ENCODE data around the gene PROSER3.
A peak's percentile ranks its signal among the peaks of the same experiment; 100 is the strongest.

Gene PROSER3

DNA sequence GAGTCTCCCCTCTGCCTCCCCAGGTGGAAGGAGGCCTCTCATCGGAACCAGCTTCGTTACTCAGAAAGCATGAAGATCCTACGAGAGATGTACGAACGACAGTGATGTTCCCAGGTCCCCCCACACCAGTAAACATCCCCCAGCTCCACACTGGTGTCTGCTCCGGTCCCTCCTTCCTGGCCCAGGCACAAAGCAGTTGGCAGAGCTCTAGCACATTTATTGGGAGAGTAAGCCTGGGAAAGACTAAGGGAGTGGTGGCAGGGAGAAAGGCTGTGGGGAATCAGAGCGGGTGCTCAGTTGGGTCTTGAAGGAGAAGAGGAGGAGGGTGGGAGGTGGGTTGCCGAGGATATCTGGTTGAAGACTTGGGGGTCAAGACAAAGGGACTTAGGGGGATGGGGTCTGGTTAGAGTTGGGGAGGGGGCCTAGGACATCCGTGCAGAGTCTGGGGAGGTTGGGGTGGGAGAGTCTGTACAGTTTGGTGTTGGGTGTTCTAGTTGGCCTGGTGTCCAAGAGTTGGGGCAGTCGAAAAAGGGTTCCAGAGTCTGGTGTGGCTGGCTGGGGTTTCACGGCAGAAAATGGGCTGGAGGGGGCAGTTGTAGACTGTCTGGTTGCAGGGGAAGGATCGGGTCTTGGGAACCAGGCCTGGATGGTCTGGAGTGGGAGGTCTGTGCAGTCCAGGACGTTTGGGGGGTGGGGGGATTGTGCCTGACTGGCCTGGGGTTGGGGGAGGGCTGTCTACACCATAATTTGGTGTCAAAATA is 3.4 kb upstream of the PROSER3 start:
- Histone ChIP-seq H3K36me3 (replicated peaks) (peaks cover 21% of the 10 kb centered on the region), H3K27ac (no peak overlapping the region), H3K4me3 (ENCODE audit: low read depth, low read length) (no peak overlapping the region), H3K27me3 (replicated peaks) (no peaks in the 10 kb centered on the region)
- in situ Hi-C loops (cut with HindIII; ENCODE audit: low pct_ligation_motif_present, low sequenced_read_pairs) = no loop called here
- TF ChIP-seq, protein P1, sequence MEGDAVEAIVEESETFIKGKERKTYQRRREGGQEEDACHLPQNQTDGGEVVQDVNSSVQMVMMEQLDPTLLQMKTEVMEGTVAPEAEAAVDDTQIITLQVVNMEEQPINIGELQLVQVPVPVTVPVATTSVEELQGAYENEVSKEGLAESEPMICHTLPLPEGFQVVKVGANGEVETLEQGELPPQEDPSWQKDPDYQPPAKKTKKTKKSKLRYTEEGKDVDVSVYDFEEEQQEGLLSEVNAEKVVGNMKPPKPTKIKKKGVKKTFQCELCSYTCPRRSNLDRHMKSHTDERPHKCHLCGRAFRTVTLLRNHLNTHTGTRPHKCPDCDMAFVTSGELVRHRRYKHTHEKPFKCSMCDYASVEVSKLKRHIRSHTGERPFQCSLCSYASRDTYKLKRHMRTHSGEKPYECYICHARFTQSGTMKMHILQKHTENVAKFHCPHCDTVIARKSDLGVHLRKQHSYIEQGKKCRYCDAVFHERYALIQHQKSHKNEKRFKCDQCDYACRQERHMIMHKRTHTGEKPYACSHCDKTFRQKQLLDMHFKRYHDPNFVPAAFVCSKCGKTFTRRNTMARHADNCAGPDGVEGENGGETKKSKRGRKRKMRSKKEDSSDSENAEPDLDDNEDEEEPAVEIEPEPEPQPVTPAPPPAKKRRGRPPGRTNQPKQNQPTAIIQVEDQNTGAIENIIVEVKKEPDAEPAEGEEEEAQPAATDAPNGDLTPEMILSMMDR (IDR thresholded peaks at IDR 0.05; ENCODE audit: low read depth, low read length, missing control alignments) = no peak
- DNase-seq = no peak

DNA sequence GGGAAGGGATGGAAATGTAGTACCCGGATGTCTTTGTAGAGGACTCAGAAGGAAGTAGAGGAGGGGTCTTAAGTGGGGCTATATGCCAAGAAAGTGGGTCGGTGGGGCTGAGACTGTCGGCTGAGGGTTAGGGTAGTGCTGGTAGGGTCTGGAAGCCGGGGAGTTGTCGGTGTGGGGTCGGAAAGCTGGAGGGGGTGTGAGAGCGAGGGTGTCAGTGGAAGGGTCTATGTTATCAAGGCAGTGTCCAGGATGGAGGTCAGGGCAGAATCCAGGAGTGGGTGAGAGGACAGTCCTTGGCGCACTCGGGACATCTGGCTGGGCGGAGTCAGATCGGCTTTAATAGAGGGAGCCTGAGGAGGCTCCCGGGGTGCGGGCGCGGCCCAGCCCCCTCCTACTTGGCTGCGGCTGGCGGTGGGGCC is 2.8 kb upstream of the PROSER3 start:
- no peaks in the 10 kb centered on the region for H3K27me3 ChIP-seq (replicated peaks)
- no peak for DNase-seq
- peak overlapping the region; percentile 88 for H3K27ac ChIP-seq
- H3K4me3 ChIP-seq (ENCODE audit: low read depth, low read length) = peak overlapping the region; percentile 98
- H3K36me3 ChIP-seq (replicated peaks) = peaks cover 21% of the 10 kb centered on the region
- in situ Hi-C loops (cut with HindIII; ENCODE audit: low pct_ligation_motif_present, low sequenced_read_pairs) = no loop called here
- TF ChIP-seq, protein P1 (IDR thresholded peaks at IDR 0.05; ENCODE audit: low read depth, low read length, missing control alignments) = no peak

DNA sequence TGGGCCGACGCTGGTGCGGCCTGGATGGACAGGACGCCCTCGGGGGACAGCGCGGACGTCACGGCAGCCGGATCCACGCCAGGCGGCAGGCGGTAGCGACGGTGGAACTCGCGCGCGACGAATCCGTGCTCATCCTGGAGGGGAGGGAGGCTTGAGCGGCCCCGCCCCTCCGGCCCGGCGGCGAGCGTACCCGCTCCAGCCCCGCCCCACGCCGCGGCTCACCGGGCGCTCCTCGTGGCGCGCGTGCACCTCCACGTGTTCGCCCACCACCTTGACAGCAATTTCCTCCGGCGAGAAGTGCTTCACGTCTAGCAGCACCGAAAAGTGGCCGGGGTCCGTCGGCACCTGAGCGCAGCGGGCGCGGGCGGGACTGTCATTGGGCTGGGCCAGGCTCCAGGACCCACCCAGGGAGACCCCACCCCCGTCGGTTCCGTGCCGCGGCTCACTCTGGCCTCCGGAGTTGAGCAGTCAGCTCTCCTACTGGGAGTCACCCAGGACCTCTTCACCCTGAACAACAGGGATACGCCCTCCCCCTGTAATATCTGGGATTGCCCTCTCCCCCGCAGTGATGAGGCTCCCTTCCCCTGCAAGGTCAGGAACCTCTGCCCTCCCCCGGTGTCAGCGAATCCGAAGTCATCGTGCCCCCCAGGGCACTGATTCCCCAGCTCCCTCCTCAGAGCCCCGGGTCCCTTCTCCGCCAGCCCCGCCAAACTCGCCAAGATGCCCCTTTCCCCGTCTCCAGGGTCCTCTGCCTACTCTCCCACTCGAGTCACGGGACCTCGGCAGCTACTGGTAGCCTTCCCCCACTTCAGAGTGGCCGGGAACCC is 2.2 kb upstream of the PROSER3 start:
- H3K4me3 ChIP-seq (ENCODE audit: low read depth, low read length) = peak overlapping the region; percentile 98
- in situ Hi-C loops (cut with HindIII; ENCODE audit: low pct_ligation_motif_present, low sequenced_read_pairs) = no loop called here
- peak overlapping the region; percentile 88 for H3K27ac ChIP-seq
- DNase-seq = peak; percentile 26
- TF ChIP-seq, protein P1 (IDR thresholded peaks at IDR 0.05; ENCODE audit: low read depth, low read length, missing control alignments) = no peak
- H3K36me3 ChIP-seq (replicated peaks) = peaks cover 24% of the 10 kb centered on the region
- H3K27me3 ChIP-seq (replicated peaks) = no peaks in the 10 kb centered on the region

DNA sequence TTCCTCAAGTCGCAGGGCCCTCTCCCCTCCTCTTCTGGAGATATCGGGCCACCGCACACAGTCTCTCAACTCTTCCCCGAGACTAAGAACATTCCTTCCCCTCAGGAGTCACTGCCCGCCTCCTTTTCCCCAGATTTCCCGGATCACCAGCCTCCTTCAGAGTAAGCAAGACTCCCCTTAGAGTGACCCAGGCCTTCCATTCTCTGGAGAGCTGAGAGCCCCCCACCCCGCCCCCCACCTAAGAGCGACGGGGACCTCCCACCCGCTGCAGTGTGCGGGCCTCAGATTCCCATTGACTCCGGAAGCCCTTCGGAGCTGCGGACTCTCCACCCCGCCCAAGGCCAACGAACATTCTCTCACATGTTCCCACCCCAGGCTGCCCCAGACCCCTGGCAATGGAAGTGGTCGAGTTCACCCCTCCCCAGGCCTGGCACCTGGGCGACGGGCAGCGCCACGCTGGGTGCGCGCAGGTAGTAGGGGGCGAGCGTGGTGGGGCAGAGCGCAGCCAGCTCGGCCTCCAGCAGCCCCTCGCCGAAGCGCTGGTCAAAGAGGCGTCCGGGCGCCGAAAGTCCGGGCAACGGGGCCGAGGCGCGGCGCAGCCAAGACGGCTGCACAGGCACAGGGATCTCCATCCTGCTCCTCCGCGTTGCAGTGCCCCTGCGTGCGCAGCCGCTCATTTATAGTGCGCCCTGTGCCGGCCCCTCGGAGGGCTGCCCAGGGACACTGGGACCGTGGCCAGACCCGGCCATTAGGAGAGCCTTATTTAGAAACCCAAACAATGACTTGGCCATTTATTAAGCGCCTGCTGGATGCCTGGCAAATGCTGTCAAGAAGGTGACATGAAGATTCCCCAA is 1.4 kb upstream of the PROSER3 start, which contains the start of gene HSPB6:
Gene HSPB6, minus strand, starts transcription at position 653 of the 854 bp plus-strand sequence. Its CDS starts 21 bp downstream, at position 632.
- TF ChIP-seq, protein P1 (IDR thresholded peaks at IDR 0.05; ENCODE audit: low read depth, low read length, missing control alignments) = no peak
- Histone ChIP-seq H3K4me3 (ENCODE audit: low read depth, low read length) (peak within 1 kb of the TSS; percentile 98), H3K27ac (peak within 1 kb of the TSS; percentile 88), H3K27me3 (replicated peaks) (no peaks in the 10 kb centered on the region), H3K36me3 (replicated peaks) (peaks cover 26% of the 10 kb centered on the region)
- in situ Hi-C loops (cut with HindIII; ENCODE audit: low pct_ligation_motif_present, low sequenced_read_pairs) = no loop called here
- DNase-seq = peak; percentile 29

DNA sequence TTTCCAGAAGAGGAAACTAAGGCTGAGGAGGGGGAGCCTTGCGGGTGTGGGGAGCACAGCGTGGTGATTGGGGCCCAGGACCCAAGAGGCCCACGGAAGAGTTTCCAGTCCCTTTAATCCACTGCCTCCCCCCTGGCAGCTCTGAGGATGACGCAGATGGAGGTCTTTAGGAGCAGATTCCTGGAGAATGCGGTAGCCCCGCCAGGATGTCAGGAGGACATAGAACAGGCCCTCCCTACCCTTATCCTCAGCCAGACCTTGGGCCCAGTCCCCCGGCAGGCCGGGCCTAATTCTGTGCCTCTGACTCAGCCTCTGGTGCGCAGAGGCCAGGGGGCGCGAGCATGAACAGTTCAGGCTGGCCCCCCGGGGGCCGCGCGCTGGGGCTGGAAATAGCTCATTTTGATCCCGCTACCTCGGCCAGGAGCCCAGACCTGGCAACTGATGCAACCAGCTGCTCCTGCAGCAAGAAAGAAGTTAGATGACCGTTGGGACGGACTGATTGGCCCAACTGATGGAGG is 686 bp upstream of the PROSER3 start:
- H3K27ac ChIP-seq = peak overlapping the region; percentile 88
- peak overlapping the region; percentile 98 for H3K4me3 ChIP-seq (ENCODE audit: low read depth, low read length)
- DNase-seq = peak; percentile 93
- no peaks in the 10 kb centered on the region for H3K27me3 ChIP-seq (replicated peaks)
- in situ Hi-C loops (cut with HindIII; ENCODE audit: low pct_ligation_motif_present, low sequenced_read_pairs) = no loop called here
- H3K36me3 ChIP-seq (replicated peaks) = peaks cover 27% of the 10 kb centered on the region
- TF ChIP-seq, protein P1 (IDR thresholded peaks at IDR 0.05; ENCODE audit: low read depth, low read length, missing control alignments) = no peak

All from brain microvascular endothelial cell (primary cell).